Coronary artery (tissue), 2 donors: ENCODE data around the gene ERN2.

ENCODE experiments used
- DNase-seq: peaks from one replicate; pipeline ENCODE4 v3.0.0-alpha.2; 2017; ENCODE audit warnings: low spot score
- H3K27ac ChIP-seq, 2 donors: fragments of 200-600 bp; sonication (generic); one replicate each; pipeline ENCODE4 v1.5.1; 2016 to 2019
- H3K4me3 ChIP-seq: fragments of 200-600 bp; sonication (generic); 2 replicates; pipeline ENCODE4 v1.5.1; 2016; ENCODE audit warnings: mild to moderate bottlenecking, moderate library complexity
- TF ChIP-seq, protein P1 (sequence below): fragments of 200-600 bp; sonication (generic); IDR thresholded peaks from one replicate; pipeline ENCODE4 v1.5.1; 2019; ENCODE audit warnings: antibody characterized with exemption

Gene ERN2

DNA sequence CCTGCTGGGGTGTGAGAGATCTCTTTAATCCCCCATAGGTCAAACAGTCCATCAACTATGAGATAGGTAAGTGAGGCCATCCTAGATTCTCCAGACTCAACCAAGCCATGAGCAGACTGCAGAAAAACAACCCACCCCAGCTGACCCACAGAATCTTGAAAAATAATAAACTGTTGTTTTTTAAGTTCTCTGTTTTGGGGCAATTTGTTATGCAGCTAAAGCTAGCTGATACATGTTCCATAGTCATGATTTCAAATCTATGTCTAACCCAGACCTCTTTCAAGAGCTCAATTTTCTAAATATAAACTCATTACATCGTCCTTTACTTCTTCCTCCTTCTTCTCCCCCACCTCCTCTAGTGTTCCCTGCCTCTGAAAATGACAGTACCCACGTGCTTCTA is 10.1 kb downstream of the ERN2 start:
- H3K27ac ChIP-seq, result no peak overlapping the region
- TF ChIP-seq, protein P1, sequence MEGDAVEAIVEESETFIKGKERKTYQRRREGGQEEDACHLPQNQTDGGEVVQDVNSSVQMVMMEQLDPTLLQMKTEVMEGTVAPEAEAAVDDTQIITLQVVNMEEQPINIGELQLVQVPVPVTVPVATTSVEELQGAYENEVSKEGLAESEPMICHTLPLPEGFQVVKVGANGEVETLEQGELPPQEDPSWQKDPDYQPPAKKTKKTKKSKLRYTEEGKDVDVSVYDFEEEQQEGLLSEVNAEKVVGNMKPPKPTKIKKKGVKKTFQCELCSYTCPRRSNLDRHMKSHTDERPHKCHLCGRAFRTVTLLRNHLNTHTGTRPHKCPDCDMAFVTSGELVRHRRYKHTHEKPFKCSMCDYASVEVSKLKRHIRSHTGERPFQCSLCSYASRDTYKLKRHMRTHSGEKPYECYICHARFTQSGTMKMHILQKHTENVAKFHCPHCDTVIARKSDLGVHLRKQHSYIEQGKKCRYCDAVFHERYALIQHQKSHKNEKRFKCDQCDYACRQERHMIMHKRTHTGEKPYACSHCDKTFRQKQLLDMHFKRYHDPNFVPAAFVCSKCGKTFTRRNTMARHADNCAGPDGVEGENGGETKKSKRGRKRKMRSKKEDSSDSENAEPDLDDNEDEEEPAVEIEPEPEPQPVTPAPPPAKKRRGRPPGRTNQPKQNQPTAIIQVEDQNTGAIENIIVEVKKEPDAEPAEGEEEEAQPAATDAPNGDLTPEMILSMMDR, result no peak
- no peak for DNase-seq
- no peak overlapping the region for H3K4me3 ChIP-seq

DNA sequence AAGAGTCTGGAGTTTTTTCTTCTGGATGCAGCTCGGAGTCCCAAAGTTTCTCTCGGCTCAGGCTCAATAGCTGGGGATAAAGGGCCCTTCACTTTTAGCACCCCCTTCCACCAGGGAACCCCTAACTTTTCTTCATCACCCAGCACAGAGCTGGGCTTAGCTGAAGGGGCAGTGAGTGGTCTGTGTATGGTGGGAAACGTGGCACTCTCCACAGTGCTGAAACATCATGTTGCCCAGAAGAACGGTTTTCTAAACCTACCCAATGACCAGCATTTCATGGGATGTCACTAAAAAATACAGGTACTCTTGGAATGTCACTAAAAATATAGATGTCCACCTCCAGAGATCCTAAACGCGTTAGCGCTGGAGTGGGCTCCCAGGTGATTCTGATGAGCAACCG is 12.0 kb downstream of the ERN2 start:
- Histone ChIP-seq H3K27ac (no peak overlapping the region), H3K4me3 (no peak overlapping the region)
- TF ChIP-seq, protein P1, result no peak
- DNase-seq, result no peak

DNA sequence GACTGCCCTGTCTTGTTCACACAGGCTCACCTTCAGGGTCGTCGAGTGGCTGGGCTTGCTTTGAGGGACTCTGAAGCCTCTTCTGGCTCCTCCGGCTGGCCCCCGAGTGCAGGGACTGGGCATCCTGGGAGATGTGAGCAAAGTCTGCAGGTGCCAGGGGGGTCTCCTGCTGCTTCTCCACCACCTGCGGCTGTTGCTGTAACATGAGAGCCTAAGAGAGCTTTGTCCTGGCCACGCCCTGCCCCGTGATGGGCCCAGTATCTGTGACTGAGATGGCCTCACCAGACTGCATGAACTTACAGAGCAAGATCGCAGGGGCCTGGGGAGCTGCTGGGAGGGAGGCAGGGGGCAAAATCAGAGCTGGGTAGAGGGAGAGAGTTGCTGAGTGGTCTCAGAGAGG is 12.5 kb downstream of the ERN2 start:
- Histone ChIP-seq H3K27ac (no peak overlapping the region), H3K4me3 (no peak overlapping the region)
- TF ChIP-seq, protein P1, result no peak
- DNase-seq, result no peak

DNA sequence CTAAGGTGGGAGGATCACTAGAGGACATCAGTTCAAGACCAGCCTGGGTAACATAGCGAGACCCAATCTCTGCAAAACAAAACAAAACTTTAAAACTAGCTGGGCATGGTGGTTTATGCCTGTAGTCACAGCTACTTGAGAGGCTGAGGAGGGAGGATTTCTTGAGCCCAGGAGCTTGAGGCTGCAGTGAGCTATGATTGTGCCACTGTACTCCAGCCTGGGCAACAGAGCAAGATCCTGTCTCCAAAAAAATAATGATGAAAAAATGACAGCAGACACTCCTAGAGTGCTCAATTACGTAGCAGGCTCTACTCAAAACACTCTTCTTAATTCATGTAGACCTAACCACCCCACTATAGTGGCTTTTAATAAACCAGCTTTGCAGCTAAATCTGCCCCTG is 12.9 kb downstream of the ERN2 start:
- DNase-seq, result no peak
- TF ChIP-seq, protein P1, result no peak
- H3K4me3 ChIP-seq, result no peak overlapping the region
- H3K27ac ChIP-seq, result no peak overlapping the region

DNA sequence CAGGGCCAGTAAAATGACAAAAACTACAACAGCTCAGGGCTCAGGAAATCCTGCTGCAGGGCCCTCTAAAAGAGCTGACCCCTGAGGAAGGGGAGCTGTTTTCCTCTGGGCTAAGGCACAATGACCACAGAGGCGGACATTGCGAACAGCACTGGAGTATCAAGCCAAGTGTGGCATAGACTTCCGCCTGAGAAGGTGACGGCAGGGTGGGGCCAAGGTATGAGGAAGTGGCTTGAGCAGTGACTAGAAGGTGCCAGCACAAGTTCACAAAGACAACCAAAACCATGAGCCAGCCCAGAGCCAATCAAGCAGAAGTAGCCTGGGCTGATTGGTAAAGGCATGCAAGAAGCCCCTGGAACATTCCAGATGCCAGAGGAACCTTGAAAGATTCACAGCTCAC is 13.9 kb downstream of the ERN2 start:
- Histone ChIP-seq H3K4me3 (no peak overlapping the region), H3K27ac (no peak overlapping the region)
- TF ChIP-seq, protein P1, result no peak
- no peak for DNase-seq

DNA sequence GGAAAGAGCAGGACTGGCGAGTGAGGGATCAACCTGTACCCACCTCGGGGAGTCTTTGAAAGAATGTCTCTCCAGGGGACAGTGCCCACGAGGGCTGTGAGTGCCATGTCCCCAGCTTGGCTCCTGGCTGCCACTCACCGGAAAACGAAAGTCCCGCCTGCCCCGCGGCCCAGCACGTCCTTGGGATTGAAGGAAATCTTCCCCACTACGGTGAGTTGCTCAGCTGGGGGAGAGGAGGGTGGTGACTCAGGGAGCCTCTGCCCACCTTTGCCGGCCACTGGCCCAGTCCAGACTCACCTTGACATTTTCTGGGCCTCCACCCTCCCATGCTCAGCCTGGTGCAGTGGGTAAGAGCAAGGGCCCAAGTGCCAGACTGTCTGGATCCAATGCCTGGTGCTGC is 17.3 kb downstream of the ERN2 start:
- Histone ChIP-seq H3K4me3 (no peak overlapping the region), H3K27ac (no peak overlapping the region)
- TF ChIP-seq, protein P1, result no peak
- no peak for DNase-seq

DNA sequence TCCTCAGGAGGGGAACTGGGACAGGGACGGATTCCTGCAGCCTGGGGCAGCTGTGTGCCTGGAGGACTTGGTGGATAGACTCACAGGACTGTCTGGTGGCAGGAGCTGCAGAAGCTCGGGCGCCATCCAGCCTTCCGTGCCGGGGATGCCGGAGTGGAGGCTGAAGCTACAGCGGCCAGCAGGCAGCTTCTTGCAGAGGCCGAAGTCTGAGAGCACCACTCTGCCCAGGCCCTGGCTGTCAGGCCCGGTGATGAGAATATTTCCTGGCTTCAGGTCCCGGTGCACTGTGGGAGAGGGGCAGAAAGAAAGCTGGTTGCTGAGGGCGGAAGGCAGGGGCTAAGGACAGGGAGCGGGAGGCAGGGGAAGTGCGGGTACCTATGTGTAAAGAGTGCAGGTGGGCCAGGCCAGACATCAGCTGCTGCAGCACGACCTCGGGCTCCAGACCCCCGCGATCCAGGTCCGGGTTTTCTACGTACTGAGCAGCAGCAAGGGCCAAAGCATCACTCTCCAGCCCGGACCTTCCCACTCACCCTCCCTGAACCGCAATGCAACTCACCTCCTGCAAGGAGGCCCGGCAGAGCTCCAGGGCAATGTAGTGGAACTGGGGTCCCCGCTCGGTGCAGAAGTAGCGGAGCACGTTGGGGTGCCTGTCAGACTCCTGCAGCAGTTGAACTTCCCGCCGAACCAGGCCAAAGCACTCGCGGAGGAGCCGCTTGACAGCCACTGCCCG is 18.2 kb downstream of the ERN2 start:
- TF ChIP-seq, protein P1, result no peak
- H3K27ac ChIP-seq, result peak overlapping the region in 1 of 2 donors; percentile 11
- H3K4me3 ChIP-seq, result peak overlapping the region; percentile 60
- no peak for DNase-seq
